ENCODE measurements around the gene IL22RA1. TPM values are rescaled to one million over a fixed set of nuclear protein-coding genes. Genes with fewer than 3 reads are reported as not detected.

Gene IL22RA1
- total RNA-seq, 4 donors from 2014 or later, result 34.7 to 53.1 (median 45.9) TPM

GRCh38 chr1:24156542-24157260 is 13.8 kb upstream of the IL22RA1 start:
- TF ChIP-seq CTCF (IDR thresholded peaks at IDR 0.05) (no peak), POLR2A (IDR thresholded peaks at IDR 0.05) (no peak)
- H3K4me3 ChIP-seq (ENCODE audit: low read depth, poor library complexity, severe bottlenecking), result no peak overlapping the region
- intact Hi-C loops (cut with DNase I; ENCODE audit: low total_unique reads), result loop anchor here (5.0 kb wide), 1 partner anchor 726 kb away; no protein-coding TSS in a partner anchor
- peak in 1 of 2 donors; percentile 76 for DNase-seq (ENCODE audit: low spot score in 2 of 2)
- 91 to 95% methylated on average over 18 of the region's 18 CpGs for WGBS, 2 donors

- TF ChIP-seq CTCF (IDR thresholded peaks at IDR 0.05), result no peak
- no peak for TF ChIP-seq POLR2A (IDR thresholded peaks at IDR 0.05)
- peak in 1 of 2 donors; percentile 67 for DNase-seq (ENCODE audit: low spot score in 2 of 2)
- intact Hi-C loops (cut with DNase I; ENCODE audit: low total_unique reads), result loop anchor here (5.0 kb wide), 1 partner anchor 727 kb away; no protein-coding TSS in a partner anchor
- WGBS, 2 donors, result 46 to 58% methylated on average over 10 to 11 of the region's 11 CpGs
- no peak overlapping the region for H3K4me3 ChIP-seq (ENCODE audit: low read depth, poor library complexity, severe bottlenecking)
Measured at GRCh38 chr1:24155011-24155782, 12.3 kb upstream of the IL22RA1 start.

- 66 to 80% methylated on average over 8 of the region's 8 CpGs for WGBS, 2 donors
Measured at GRCh38 chr1:24154215-24154614, 11.3 kb upstream of the IL22RA1 start.

GRCh38 chr1:24152631-24153494 is 9.9 kb upstream of the IL22RA1 start:
- TF ChIP-seq CTCF (IDR thresholded peaks at IDR 0.05), result no peak
- TF ChIP-seq POLR2A (IDR thresholded peaks at IDR 0.05), result no peak
- 81 to 87% methylated on average over 10 of the region's 10 CpGs for WGBS, 2 donors
- no peak overlapping the region for H3K4me3 ChIP-seq (ENCODE audit: low read depth, poor library complexity, severe bottlenecking)
- intact Hi-C loops (cut with DNase I; ENCODE audit: low total_unique reads), result no loop called here
- DNase-seq (ENCODE audit: low spot score in 2 of 2), result peak in 1 of 2 donors; percentile 67

More at GRCh38 chr1:24154215-24154614, 11.3 kb upstream of the IL22RA1 start:
- TF ChIP-seq CTCF (IDR thresholded peaks at IDR 0.05), result no peak
- no peak for TF ChIP-seq POLR2A (IDR thresholded peaks at IDR 0.05)
- intact Hi-C loops (cut with DNase I; ENCODE audit: low total_unique reads), result no loop called here
- no peak overlapping the region for H3K4me3 ChIP-seq (ENCODE audit: low read depth, poor library complexity, severe bottlenecking)
- DNase-seq (ENCODE audit: low spot score in 2 of 2), result peak in 1 of 2 donors; percentile 48

GRCh38 chr1:24151175-24151533 is 8.2 kb upstream of the IL22RA1 start:
- DNase-seq (ENCODE audit: low spot score in 2 of 2), result peak in 1 of 2 donors; percentile 74
- intact Hi-C loops (cut with DNase I; ENCODE audit: low total_unique reads), result no loop called here
- TF ChIP-seq CTCF (IDR thresholded peaks at IDR 0.05), result no peak
- no peak for TF ChIP-seq POLR2A (IDR thresholded peaks at IDR 0.05)
- WGBS, 2 donors, result 16 to 17% methylated on average over 12 of the region's 12 CpGs
- no peak overlapping the region for H3K4me3 ChIP-seq (ENCODE audit: low read depth, poor library complexity, severe bottlenecking)

All from lower leg skin (tissue), 4 donors.